ENCODE measurements around the gene DCDC2C.

DNA sequence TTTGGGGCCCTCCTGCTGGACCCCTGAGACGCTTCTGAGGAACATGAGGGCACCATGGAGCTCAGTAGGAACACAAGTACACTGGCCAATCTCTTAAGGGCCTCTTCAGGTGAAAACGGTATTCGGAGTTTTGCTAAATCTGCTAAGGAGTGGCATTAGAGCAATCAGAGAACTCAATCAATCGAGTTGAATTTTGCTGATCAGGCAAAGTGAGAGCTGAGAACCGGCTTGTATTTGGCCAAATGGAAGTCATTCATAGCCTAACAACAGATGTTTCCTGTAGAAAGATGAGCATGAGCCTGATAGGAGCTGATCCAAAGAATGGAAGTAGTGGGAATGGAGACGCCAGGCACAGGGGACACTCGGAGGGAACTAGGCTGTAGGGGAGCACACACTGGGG, 133.7 kb downstream of the DCDC2C start:
- TF ChIP-seq, protein P1, sequence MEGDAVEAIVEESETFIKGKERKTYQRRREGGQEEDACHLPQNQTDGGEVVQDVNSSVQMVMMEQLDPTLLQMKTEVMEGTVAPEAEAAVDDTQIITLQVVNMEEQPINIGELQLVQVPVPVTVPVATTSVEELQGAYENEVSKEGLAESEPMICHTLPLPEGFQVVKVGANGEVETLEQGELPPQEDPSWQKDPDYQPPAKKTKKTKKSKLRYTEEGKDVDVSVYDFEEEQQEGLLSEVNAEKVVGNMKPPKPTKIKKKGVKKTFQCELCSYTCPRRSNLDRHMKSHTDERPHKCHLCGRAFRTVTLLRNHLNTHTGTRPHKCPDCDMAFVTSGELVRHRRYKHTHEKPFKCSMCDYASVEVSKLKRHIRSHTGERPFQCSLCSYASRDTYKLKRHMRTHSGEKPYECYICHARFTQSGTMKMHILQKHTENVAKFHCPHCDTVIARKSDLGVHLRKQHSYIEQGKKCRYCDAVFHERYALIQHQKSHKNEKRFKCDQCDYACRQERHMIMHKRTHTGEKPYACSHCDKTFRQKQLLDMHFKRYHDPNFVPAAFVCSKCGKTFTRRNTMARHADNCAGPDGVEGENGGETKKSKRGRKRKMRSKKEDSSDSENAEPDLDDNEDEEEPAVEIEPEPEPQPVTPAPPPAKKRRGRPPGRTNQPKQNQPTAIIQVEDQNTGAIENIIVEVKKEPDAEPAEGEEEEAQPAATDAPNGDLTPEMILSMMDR (conservative IDR thresholded peaks at IDR 0.05; ENCODE audit: low read length): no peak
- TF ChIP-seq EZH2phosphoT487 (IDR thresholded peaks at IDR 0.05; ENCODE audit: borderline replicate concordance): no peak
